Heart left ventricle (tissue), 16 donors: ENCODE measurements around the gene CBLL1. TPM values are rescaled to one million over a fixed set of nuclear protein-coding genes. Genes with fewer than 3 reads are reported as not detected.
A peak's percentile ranks its signal among the peaks of the same experiment; 100 is the strongest.

Experiments
- ATAC-seq, 4 donors: fragments of 200-7000 bp; cut with Tn5 transposase; one replicate each; pipeline ENCODE4 v1.9.1; 2020 to 2022; ENCODE audit warnings: moderate library complexity in 4 of 4, mild to moderate bottlenecking in 3 of 4, moderate number of reproducible peaks in 1 of 4
- DNase-seq, 5 donors: peaks; one replicate each; pipeline ENCODE4 v3.0.0-alpha.2; 2020
- H3K27ac ChIP-seq, 12 donors: fragments of 200-600 bp; sonication (generic) in 4 of 12; one replicate each; pipeline versions ENCODE4 v1.5.0 to v1.8.0; 2016 to 2022; ENCODE audit warnings: mild to moderate bottlenecking in 2 of 12
- H3K27me3 ChIP-seq, 9 donors: fragments of 200-600 bp; sonication (generic) in 2 of 9; one replicate each; pipeline versions ENCODE4 v1.5.1 to v1.8.0; 2016 to 2022; ENCODE audit warnings: mild to moderate bottlenecking in 3 of 9
- H3K36me3 ChIP-seq, 9 donors: fragments of 200-600 bp; sonication (generic) in 2 of 9; one replicate each; pipeline versions ENCODE4 v1.5.0 to v1.8.0; 2018 to 2022; ENCODE audit warnings: mild to moderate bottlenecking in 2 of 9
- H3K4me1 ChIP-seq, 12 donors: fragments of 200-600 bp; sonication (generic) in 4 of 12; one replicate each; pipeline versions ENCODE4 v1.5.0 to v1.8.0; 2016 to 2022; ENCODE audit warnings: mild to moderate bottlenecking in 3 of 12
- H3K4me3 ChIP-seq, 12 donors: fragments of 200-600 bp; sonication (generic) in 4 of 12; one replicate each; pipeline versions ENCODE4 v1.5.0 to v1.8.0; 2017 to 2022; ENCODE audit warnings: mild to moderate bottlenecking in 9 of 12, moderate library complexity in 4 of 12
- H3K9me3 ChIP-seq, 12 donors: fragments of 200-600 bp; sonication (generic) in 4 of 12; one replicate each; pipeline versions ENCODE4 v1.5.0 to v1.8.0; 2016 to 2022; ENCODE audit warnings: mild to moderate bottlenecking in 1 of 12
- CTCF ChIP-seq, 12 donors: fragments of 200-600 bp; sonication (generic) in 4 of 12; IDR thresholded peaks; one replicate each; pipeline versions ENCODE4 v1.5.0 to v1.8.0; 2018 to 2022; ENCODE audit warnings: antibody characterized with exemption in 12 of 12, mild to moderate bottlenecking in 5 of 12
- POLR2A ChIP-seq, 2 donors: fragments of 450-650 bp; IDR thresholded peaks; one replicate each; pipeline ENCODE4 v1.6.1; 2017; ENCODE audit warnings: antibody characterized with exemption in 2 of 2, mild to moderate bottlenecking in 2 of 2, moderate library complexity in 2 of 2
- WGBS, 4 donors: extraction: QIAGEN DNeasy Blood & Tissue Kit in 2 of 4; methylation state at CpG; one replicate each; pipeline versions ENCODE4 v1.1.5 to v1.1.7; 2013 to 2018; 5-methylcytosine and 5-hydroxymethylcytosine counted together
- intact Hi-C, 10 donors: fragments of 100-400 bp; cut with DNase I; formaldehyde crosslinking; loops; one replicate each; pipeline versions ENCODE4 v1.11.1 to v1.14.2; 2022
- polyA plus RNA-seq, 2 donors: library from polyadenylated mRNA; stranded (reverse); fragments of 200-250 nt; gene quantifications; one replicate each; pipeline ENCODE4 v1.2.3, GENCODE V29; 2013
- total RNA-seq, 9 donors: library from RNA; depleted of rRNA in 2 of 9; stranded (reverse); fragments of >200 nt in 2 of 9; fragmentation: NEBNext Ultra II Directional in 3 of 9; extraction: Animal tissue kit (Norgen Biotek cat#: 25700) in 3 of 9; gene quantifications; one replicate each; pipeline versions ENCODE4 v1.1.0 to v1.2.4, GENCODE V29; 2016 to 2023
- donor health status: ischemic (EF 13 %, LVEDD 7.1; RV severe dilation, severe dysfunction).
- donor health status: healthy with polysubstance abuse.
- donor health status: DM: no; HTN: yes; CAD: no.
- donor health status: DM: no; HTN: no; CAD: no.
- donor health status: ischemic (EF 25% LVEDD 6.9; RV normal size, moderate dysfunction).
- donor health status: ischemic (EF 25% LVEDD 5.7; RV mildly dilated, moderate dysfunction).
- donor health status: healthy.
- donor health status: DM: yes; HTN: yes; CAD: no.
- donor health status: ischemic (EF 35%, LVEDD 5.7; RV mildly dilated, moderate dysfunction).
- donor health status: nonischemic (EF 11% LVEDD 7.7; RV severe dilation, severe dysfunction).
- donor health status: DM: yes; HTN: yes; CAD: no.
- donor health status: PGD.
- donor health status: ischemic (EF 29% LVEDD 5.4; RV normal size, mild dysfunction).
- donor health status: nonischemic (EF 23%, LVEDD 6.1; RV moderate dilation, normal function).

CBLL1 gene
- total and polyA plus RNA-seq, 11 donors: 5.0 to 39.8 (median 23.0) TPM

- Histone ChIP-seq H3K27ac (no peak overlapping the region), H3K27me3 (peaks cover 0 to 4% (median 0%) of the 10 kb centered on the region in 9 donors), H3K4me3 (no peak overlapping the region), H3K4me1 (no peaks in the 10 kb centered on the region), H3K36me3 (no peaks in the 10 kb centered on the region), H3K9me3 (no peaks in the 10 kb centered on the region)
- no peak for ATAC-seq
- intact Hi-C loops: loop anchor here in 9 of 10 donors (1.0 to 10.0 kb wide), 7 partner anchors 138 to 528 kb away; partner anchors contain the start of genes COG5 (in 2 of the 9), DUS4L (in 2 of the 9) and BCAP29 (in 1 of the 9)
- no peak for DNase-seq
- WGBS, 4 donors: 92 to 96% (median 95%) methylated on average over 2 of the region's 2 CpGs
- no peak for TF ChIP-seq CTCF (IDR thresholded peaks at IDR 0.05)
- no peak for TF ChIP-seq POLR2A (IDR thresholded peaks at IDR 0.05)
Observed at GRCh38 chr7:107723255-107723654, 20.7 kb upstream of the CBLL1 start.

GRCh38 chr7:107725138-107725740 lies 18.7 kb upstream of the CBLL1 start:
- ATAC-seq: no peak
- WGBS, 4 donors: 19 to 24% (median 20%) methylated on average over 4 of the region's 4 CpGs
- Histone ChIP-seq H3K9me3 (no peaks in the 10 kb centered on the region), H3K4me3 (no peak overlapping the region), H3K27me3 (peaks cover 0 to 14% (median 0%) of the 10 kb centered on the region in 9 donors), H3K27ac (no peak overlapping the region), H3K36me3 (no peaks in the 10 kb centered on the region), H3K4me1 (no peaks in the 10 kb centered on the region)
- TF ChIP-seq CTCF (IDR thresholded peaks at IDR 0.05): peak; percentile 61 to 83 (median 77)
- no peak for TF ChIP-seq POLR2A (IDR thresholded peaks at IDR 0.05)
- DNase-seq: peak in 3 of 5 donors; percentile 31 to 45 (median 36)
- intact Hi-C loops: loop anchor here (1.0 to 10.0 kb wide), 8 partner anchors 140 to 530 kb away; partner anchors contain the start of gene BCAP29 (in 1 of the 10)

- intact Hi-C loops: loop anchor here in 8 of 10 donors (5.0 to 10.0 kb wide), 5 partner anchors 142 to 532 kb away; partner anchors contain the start of gene BCAP29 (in 1 of the 8)
- no peak for ATAC-seq
Observed at GRCh38 chr7:107726356-107727130, 17.4 kb upstream of the CBLL1 start.

More at GRCh38 chr7:107726356-107727130, 17.4 kb upstream of the CBLL1 start:
- no peaks in the 10 kb centered on the region for H3K36me3 ChIP-seq
- H3K27ac ChIP-seq: no peak overlapping the region
- no peaks in the 10 kb centered on the region for H3K9me3 ChIP-seq
- no peaks in the 10 kb centered on the region for H3K4me1 ChIP-seq
- peaks cover 0 to 14% (median 0%) of the 10 kb centered on the region in 9 donors for H3K27me3 ChIP-seq
- no peak for TF ChIP-seq CTCF (IDR thresholded peaks at IDR 0.05)
- TF ChIP-seq POLR2A (IDR thresholded peaks at IDR 0.05): no peak
- DNase-seq: no peak
- no peak overlapping the region for H3K4me3 ChIP-seq
- WGBS, 4 donors: 82 to 90% (median 84%) methylated on average over 3 of the region's 3 CpGs
